ENCODE data around the gene UROC1.

The UROC1 gene

DNA sequence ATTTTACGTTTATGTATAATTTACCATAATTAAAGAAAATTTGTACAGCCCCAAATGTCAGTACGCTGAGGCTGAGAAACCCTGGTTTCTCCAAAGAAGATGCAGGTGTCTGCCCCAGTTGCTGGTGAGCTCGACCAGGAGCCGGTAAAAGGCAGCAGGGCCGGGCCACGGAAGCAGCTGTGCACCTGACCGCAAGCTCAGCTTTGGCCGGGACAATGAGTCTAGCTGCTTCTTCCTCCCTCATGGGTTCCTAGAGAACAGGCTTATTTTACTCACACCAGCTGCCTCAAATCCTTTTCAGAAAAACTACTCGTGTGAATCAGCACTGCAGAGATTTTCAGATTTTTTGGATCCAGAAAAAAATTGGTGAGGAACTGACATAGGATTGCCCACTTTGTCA, 23.8 kb downstream of the UROC1 start:
- no peak for DNase-seq

DNA sequence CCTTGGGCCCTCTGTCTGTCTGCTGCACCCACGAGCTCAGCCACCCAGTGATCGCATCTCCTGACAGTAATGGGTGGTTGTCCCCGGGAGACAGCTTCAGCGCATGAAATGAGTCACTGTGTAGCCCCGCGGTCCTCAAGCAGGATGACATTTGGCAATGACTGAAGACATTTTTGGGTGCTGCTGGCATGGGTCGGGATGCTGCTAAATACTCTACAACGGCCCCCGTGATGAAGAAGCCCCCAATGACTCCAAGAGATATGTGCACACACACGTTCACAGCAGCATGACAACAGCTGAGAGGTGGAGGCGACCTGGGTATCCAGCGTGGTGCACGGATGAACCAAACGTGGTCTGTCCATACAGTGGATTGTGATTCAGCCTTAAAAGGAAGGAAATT, 24.5 kb downstream of the UROC1 start:
- no peak for DNase-seq

DNA sequence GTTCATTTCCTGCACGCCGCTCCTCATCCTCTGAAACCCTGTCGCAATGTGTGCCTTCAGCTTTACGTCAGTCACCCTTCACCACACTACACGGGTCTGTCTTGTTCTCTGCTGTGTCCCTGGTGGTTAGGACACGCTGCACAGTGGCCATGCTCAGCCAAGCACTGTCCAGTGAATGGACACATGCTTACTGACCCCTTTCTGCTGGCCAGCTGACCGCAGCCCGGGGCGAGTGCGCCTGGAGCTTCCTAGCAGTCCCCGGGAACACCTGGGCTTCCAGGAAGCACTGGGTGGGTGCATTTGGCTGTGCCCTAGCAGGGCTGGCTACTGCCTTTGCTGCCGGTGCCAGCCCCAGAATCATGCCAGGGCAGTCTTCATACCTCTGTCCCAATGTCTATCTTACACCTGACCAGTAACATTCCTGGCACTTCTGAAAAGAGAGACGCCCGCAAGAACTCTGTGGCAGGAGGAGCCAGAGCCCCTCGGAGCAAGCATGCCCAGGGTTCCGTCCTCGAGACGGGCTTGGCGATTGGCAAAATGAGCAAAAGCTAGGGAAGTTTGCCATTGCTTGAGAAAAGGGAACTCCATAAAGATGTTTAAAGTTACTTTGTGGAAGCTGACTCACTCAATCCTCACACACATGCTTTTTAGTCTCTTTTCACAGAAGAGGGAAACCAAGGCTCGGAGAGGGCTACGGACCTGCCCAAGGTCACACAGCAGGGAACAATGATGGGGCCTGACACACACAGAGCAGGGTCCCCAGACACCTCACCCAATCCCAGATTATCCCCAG, 26.2 kb downstream of the UROC1 start:
- no peak for DNase-seq

DNA sequence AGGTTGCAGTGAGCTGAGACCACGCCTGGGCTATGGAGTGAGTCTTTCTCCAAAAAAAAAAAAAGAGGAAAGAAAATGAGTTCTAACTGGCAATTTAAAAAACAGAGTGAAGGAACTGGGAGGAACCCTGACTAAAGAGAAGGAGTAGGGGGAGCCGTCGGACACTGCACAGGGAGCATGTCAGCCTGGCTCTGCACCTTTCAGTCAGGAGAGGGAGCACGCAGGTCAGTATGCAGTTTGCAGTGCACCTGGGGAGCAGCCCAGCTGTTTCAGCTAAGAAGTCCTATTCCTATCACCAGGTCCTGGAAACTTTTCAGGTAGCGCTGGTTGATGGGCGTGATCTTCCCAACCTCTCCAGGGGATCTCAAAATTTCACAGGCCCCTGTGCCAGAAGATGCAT, 27.0 kb downstream of the UROC1 start:
- DNase-seq = no peak

DNA sequence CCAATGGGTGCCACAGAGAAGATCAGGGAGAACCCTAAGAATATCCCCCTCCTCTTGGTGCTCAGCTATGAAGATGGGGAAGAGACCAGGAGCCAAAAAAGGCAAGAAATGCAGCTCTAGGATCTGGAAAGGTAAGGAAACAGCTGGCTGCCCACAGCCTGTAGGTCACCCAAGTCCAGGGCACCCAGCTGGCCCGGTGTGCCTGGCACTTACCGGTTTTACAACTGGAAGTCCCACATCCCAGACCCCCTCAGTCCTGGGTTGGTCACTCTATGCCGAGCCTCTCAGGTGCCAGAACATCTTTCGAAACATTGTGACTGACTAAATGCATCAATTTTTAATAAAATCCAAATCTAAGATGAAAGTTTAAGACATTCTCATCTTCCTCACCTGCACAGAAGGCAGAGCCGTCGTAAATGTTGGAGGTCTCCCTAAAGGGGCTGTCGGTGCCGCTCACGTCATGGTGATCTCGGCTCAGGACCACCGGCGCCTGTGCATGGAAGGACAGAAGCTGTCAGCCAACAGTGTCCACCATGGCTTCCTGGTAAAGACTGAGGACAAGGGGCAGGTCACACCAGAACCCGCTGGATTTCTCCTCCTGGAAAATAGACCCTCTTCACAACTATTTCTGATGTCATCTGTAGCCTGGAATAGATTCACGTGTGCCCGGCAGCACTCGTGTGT, 28.5 kb downstream of the UROC1 start:
- DNase-seq = no peak

DNA sequence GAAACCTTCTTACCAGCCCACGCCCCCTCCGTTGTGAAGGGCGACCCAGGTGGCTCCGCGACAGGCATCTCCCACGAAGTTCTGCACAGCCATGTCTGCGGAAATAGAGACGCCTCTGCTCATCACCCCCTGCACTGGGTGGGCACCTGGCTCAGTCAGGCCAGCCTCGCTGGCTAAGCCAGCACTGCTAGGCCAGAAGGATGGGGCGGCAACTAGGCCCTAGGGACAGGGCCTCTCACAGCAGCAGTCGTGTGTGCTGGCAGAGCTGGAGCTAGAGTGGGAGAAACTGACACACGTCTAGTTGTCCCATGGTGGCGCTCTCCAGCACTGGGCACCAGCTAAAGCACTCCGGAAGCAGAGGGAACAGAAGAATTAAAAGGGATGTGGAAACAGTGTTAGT, 29.4 kb downstream of the UROC1 start:
- no peak for DNase-seq

DNA sequence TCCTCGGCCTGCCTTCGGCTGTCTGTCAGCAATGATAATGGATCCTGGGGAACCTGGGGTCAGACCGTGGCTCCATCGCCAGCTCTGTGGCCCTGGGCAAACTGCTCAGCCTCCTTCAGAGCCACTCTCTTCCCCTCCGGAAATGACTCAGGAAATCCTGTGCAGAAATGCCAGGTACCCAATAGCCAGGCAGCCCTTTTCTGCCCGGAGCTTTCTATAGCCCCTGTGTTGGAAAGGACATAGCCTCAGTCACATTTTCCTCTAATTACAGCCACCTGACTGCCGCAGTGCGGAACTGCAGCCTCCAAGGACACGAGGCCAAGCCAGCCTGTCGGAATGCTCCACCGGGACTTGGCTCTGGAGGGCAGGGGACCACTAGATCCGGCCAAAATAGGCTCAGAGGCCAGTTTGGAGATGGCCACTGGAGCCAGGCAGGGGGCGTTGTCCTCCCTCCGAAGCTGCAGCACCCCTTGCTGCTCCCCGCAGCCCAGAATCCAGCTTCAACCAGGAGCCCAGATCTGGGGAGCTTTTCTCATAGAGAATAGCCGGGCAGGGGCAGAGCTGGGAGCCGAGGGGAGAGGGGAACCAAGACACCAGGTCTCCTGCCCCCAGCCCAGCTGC, 30.3 kb downstream of the UROC1 start:
- no peak for DNase-seq

DNA sequence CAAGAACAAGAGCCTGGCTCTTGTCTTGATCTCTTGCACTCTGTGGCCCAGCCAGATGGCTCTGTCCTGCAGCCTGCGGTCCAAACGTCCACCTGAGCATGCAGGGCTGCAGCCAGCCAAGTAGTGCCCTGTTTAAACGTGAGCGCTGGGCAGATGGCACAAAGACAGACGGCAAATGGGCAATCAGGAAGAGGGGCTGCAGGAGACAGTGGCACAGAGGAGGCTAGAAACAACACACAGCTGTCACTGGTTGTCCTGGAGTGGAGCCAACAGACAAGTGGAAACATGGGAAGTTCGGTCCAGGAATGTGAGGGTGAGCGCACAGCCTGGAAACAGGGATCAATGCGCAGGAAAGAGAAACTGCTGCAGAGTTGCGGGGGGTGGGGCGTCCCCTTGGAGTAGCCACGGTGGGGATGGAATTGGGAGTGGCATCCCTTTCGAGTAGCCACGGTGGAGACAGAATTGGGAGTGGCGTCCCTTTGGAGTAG, 31.2 kb downstream of the UROC1 start:
- DNase-seq = no peak

DNA sequence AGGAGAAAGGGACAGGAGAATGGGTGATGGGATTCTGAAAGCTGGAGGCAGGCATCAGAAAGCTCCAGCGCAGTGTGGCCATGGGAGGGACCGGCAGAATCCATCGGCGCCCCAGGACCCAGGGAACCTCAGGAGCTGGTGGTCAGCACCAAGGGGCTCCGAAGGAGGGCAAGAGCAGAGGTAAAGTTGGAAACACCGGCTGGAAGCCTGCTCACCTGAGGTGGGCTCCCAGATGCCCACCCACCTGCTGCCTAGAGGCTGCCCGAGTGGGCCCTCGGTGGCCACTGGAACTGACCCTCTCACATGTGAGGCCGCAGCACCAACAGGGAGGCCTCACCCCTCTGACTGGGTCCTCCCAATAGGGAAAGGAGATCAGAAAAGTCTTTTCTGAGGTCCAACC, 31.6 kb downstream of the UROC1 start:
- no peak for DNase-seq

DNA sequence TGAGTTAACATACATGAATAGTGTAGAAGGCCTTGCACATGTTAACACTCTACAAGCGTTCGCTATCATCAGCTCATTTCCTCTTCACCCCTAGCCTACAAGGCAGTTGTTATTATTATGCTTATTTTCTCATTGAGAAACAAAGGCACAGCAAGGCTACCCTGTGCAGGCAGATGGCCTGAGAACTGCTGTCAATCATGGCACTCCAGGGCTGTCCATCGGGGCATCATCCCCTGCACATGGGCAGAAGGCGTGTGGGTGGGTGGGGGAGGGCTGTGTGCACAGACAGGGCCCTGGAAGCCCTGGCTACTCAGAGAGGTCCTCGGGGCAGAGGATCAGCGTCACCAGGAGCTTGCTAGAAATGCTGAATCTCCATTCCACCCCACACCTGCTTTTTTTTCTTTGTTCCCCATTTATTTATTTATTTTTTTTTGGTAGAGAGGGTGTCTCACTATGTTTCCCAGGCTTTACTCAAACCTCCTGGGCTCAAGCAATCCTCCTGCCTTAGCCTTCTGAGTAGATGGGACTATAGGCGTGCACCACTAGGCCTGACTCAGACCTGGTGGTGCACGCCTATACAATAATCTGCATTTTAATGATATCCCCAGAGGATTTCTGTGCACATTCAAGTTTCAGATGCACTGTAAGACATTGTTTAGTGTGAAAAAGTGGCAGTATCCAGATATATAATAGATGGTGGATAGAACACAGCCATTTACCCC, 32.2 kb downstream of the UROC1 start:
- no peak for DNase-seq

DNA sequence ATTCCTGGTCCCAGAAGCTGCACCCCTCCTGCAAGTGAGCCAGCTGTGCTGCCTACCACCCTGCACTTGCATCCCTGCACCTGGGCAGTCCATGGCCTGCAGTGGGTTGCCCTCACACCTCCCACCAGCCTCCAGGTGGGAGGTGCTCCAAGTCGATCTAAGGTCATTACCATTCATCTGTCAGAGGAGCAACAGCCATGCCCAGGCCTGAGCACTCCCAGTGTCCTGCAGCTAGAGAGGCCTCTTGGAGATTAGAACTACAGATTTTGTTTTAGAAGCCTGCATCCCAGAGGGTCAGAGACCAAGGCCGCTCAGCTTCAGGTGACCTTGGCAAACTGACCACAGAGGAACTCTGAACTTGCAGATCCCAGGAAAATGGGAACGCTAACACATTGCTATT, 32.9 kb downstream of the UROC1 start:
- no peak for DNase-seq

DNA sequence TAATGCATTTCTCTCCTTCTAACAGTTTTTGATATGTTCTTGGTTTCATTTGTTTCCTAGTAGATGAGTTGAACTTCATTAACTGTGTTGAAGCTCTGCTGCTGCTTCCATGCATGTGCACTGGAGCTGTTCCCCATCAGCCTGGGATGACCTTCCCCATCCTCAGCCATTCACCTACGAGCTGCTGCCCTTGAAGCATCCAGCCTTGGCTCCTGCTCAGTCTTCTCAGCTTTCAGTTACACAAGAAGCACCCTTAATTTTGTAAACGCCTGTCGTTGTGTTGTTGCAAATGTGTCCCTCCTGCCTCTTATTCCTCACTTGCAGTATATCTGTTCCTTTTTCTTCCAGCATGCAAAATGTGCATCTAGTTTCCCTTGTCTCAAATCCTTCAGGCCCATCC, 33.4 kb downstream of the UROC1 start:
- DNase-seq = no peak

DNA sequence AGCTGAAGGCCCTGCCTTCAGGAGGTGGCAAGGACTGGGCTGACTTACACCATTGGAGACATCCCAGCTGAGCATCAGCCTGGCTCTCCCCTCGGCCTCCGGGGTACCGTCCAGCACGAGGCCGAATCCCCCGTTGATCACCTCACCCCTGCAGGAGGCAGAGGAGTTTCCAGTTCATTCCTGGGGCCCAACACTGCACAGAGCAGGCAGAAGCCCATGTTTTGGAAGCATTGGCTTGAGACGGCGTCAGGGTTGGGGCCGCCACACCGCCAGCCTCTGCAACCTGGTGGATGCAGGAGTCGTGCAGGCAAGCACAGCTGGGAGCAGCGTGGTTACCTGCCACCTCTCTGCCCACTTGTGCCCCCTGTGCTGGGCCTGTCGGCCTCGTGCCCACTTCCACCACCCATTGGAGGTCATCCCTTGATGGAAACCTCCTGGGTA, 34.2 kb downstream of the UROC1 start:
- DNase-seq = no peak

DNA sequence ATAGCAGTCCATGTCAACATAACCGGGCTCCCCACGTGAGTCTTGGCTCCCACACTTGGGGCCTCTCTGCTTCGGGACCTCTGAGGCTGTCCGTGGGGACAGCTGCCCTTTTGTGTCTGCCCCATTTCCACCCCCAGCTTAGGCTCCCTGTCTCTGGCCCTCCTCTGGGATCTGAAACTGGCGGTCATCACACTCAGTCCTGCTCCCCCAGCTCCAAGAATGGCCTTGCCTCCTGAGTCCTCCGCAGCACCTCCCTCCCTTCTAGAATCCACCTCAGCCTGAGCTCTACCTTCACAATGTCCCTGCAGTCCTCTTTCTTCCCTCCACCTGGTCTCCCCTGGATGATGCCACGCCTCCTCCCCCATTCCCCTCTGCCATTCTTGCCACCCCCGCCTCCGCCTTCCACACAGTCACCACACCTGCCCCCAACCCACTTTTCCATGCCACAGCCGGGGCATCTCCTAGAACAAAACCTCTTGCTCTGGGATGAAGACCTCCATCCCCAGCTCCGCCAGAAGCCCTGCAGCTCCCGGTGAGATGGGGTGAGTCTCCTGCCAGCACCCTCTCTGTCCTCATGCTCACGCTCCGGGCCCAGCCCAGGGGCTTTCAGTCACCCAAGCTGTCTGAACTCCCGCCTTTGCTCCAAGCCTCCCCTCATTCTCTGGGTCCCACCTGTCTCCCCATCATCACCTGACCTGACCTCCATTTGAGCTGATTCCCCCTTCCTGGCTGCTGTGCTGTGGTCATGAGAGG, 34.9 kb downstream of the UROC1 start:
- DNase-seq = no peak

DNA sequence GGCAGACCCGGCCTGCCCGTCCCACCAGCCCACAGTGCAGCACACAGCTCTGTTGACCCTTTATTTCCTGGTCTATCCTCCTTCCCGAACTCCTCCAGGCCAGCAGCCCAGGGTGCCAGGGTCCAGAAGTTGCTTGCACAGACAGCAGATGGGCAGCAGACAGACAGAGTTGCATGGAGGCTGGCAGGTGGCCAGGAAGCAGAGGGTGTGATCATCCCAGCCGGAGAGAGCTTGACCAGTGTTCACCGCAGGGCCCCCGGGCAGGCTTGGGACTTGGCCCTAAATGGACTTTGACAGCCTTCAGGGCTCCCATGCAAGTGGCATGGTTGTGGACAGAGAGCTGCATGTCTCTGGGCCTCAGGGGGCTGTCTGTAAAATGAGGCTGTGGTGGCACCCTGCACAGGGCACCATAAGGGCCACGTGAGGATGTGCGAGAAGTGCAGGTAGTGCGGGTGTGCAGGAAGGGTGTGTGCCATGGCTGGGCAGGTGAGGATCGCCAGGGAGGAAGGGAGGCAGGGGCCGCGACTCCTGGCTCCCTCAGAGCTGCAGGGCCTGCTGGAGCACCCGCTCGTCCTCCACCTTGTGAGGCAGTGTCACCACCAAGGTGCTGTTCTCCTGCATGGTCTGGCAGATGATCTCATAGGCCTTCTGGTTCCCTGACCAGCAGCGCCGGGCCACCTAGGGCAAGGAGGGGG, 35.6 kb downstream of the UROC1 start:
- DNase-seq = no peak

DNA sequence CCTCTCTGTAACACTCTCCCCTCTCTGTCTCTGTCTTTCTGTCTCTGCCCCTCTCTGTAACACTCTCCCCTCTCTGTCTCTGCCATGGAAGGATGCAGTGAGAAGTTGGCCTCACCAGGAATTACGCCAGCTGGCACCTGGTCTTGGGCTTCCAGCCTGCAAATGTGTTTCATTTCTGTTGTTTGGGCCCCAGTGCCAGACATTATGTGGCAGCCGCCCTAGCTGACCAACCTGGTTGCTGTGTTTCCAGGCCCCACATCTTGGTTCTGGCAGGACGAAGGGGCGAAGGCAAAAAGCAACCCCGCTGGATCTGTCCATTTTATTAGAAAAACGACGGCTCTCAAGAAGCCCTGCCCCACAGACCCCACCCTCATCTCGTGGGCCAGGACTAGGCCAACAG, 36.7 kb downstream of the UROC1 start:
- no peak for DNase-seq

DNA sequence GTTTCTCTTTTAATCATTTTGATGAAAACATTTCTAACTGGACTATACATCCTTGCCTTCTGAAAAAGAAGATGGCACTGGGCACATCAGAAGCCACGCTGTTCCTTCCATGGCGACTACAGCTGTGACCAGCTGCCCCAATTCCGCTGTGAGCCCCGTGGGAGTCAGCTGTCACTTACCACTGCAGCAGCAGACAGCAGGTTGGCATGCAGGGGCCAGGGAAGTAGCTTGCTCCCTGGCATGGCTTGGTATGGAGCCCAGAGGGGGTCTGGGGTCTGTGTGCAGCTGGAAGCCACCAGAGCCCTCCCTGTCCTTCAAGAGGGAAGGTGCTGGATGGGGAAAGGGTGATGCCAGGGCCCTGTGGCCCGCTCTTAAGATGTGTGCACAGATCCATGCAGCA, 37.4 kb downstream of the UROC1 start:
- DNase-seq = no peak

DNA sequence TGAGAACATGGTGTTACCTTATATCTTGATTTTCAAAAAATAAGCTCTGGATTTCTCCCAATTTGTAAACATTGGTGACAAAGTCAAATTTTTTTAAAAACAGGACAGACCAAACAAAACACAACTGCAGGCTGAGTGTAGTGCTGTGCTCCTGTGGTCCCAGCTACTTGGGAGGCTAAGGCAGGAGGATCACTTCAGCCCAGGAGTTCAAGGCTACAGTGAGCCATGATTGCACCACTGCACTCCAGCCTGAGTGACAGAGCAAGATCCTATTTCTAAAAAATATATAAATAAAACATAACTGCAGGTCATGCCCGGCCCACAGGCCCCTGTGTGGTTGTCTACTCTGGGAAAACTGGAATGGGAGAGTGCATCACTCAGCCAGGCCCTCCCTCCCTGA, 37.9 kb downstream of the UROC1 start:
- no peak for DNase-seq

DNA sequence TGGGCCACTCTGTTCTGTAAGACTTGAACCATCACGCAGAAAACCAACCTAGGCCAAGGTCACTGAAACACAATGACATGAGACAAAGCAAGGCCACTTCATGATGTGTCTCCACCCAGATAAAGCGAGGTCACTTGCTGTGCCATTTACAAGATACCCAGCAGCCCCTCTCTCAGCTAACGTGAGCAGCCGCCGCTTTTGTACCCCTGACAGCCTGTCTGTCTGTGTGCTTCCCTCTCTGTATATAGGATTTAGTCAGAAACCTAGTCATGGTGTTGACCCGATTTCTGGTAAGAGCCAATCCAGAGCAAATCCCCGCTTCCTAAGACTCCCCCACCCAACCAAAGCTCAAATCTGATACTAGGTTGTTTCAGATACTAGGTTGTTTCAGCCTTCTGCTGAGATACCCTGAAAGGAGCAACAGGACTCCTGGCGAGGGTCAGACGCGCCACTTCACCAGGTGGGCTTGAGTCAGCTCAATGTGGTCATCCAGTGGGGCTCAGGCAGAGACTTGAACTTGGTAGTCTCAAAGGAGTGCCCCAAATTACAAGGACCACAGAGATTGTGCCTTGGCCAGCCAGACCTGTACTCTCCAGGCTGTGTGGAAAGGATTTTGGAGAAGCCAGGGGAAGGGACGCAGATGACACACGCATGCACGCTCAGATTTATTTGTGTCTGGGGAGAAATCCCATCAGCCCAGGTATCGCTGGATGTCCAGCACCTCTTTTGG, 38.8 kb downstream of the UROC1 start:
- no peak for DNase-seq

DNA sequence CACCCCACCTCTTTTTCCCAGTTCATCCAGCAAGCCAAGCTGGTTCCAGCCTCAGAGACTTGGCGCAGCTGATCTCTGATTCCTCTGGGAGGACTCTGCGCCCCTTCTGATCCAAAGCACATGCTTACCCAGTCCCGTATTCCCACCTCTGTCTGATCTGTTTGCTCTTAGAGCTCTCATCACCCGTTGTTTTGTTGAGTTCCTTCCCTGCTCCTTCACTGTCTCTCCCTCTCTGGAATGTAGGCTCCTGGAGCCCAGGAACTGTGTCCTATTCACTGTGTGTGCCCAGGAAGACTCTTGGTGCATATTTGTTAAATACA, 40.6 kb downstream of the UROC1 start:
- DNase-seq = no peak

Data from activated CD4-positive, CD25-positive, alpha-beta regulatory T cell treated with anti-CD3 and anti-CD28 coated beads, Interleukin-2, amount 50 U/mL, for 72 hours (primary cell).